Activated CD8-positive, alpha-beta memory T cell treated with anti-CD3 and anti-CD28 coated beads for 36 hours (primary cell): ENCODE results near the gene ZNF584. TPM values are rescaled to one million over a fixed set of nuclear protein-coding genes. Genes with fewer than 3 reads are reported as not detected.

Experiments
- CTCF ChIA-PET: fragments of 350-600 bp; sonication (Branson Sonifier 250); formaldehyde crosslinking; loops from one replicate; lab custom pipeline; 2021; ENCODE audit warnings: antibody characterized with exemption; lab: Charles Lee
- POLR2A ChIA-PET: fragments of 350-600 bp; sonication (Branson Sonifier 250); formaldehyde crosslinking; loops from one replicate; lab custom pipeline; 2021; ENCODE audit warnings: antibody characterized with exemption; lab: Charles Lee
- total RNA-seq, 2 experiments: library from RNA; stranded (reverse); gene quantifications; one replicate each; pipeline ENCODE4 v1.2.3, GENCODE V29; 2021

ZNF584 gene
- total RNA-seq, 2 experiments from 2014 or later, result 20.1 to 20.7 TPM

- CTCF ChIA-PET, result no interaction called here
- POLR2A ChIA-PET, result no interaction called here
These were observed 10.4 kb upstream of the ZNF584 start for GRCh38 chr19:58398087-58398486.

- POLR2A ChIA-PET, result no interaction called here
- CTCF ChIA-PET, result interaction anchor here (1.0 to 1.4 kb wide), 2 partner anchors 10 to 11 kb away, joined by 3 to 4 read pairs; partner anchors contain the start of gene ZNF584
These were observed 9.9 kb upstream of the ZNF584 start for GRCh38 chr19:58398545-58398944.

- POLR2A ChIA-PET, result no interaction called here
- CTCF ChIA-PET, result interaction anchor here (1.3 to 1.4 kb wide), 2 partner anchors 9 to 120 kb away, joined by 4 read pairs; partner anchors contain the start of genes ZBTB45 and ZNF584
These were observed 8.5 kb upstream of the ZNF584 start for GRCh38 chr19:58399903-58400302.

GRCh38 chr19:58400316-58400915 is 8.0 kb upstream of the ZNF584 start:
- CTCF ChIA-PET, result interaction anchor here (1.3 kb wide), 1 partner anchor 119 kb away, joined by 4 read pairs; the partner anchor contains the start of gene ZBTB45

GRCh38 chr19:58400916-58401839 is 7.3 kb upstream of the ZNF584 start:
- CTCF ChIA-PET, result interaction anchor here (1.3 kb wide), 1 partner anchor 119 kb away, joined by 4 read pairs; the partner anchor contains the start of gene ZBTB45
- POLR2A ChIA-PET, result no interaction called here

More at GRCh38 chr19:58400316-58400915, 8.0 kb upstream of the ZNF584 start:
- POLR2A ChIA-PET, result no interaction called here

GRCh38 chr19:58401840-58402421 is 6.5 kb upstream of the ZNF584 start:
- ChIA-PET CTCF (interaction anchor here (0.6 to 2.1 kb wide), 3 partner anchors 40 to 118 kb away, joined by 3 to 5 read pairs (median 5); partner anchors contain the start of genes ZBTB45 and ZNF497), POLR2A (no interaction called here)

GRCh38 chr19:58403920-58404478 is 4.5 kb upstream of the ZNF584 start:
- ChIA-PET POLR2A (interaction anchor here (0.7 kb wide), 1 partner anchor 35 kb away, joined by 8 read pairs; no protein-coding TSS in a partner anchor), CTCF (interaction anchor here (2.1 kb wide), 1 partner anchor 116 kb away, joined by 5 read pairs; the partner anchor contains the start of gene ZBTB45)

- CTCF ChIA-PET, result interaction anchor here (0.5 to 0.6 kb wide), 2 partner anchors 13 to 188 kb away, joined by 3 read pairs; no protein-coding TSS in a partner anchor
- POLR2A ChIA-PET, result no interaction called here
These were observed 1.4 kb upstream of the ZNF584 start for GRCh38 chr19:58406818-58407657.

- POLR2A ChIA-PET, result interaction anchor here (1.0 to 1.8 kb wide), 2 partner anchors 68 to 112 kb away, joined by 3 to 6 read pairs; partner anchors contain the start of genes ZBTB45 and ZNF446
These were observed 744 bp upstream of the ZNF584 start for GRCh38 chr19:58407658-58408151.

GRCh38 chr19:58409010-58409790 is 751 bp downstream of the ZNF584 start:
- CTCF ChIA-PET, result interaction anchor here (0.8 to 1.0 kb wide), 5 partner anchors 10 to 111 kb away, joined by 3 to 4 read pairs (median 4); partner anchors contain the start of gene ZBTB45
- POLR2A ChIA-PET, result interaction anchor here (1.0 to 1.8 kb wide), 2 partner anchors 66 to 111 kb away, joined by 3 to 6 read pairs; partner anchors contain the start of genes ZBTB45 and ZNF446

More at GRCh38 chr19:58407658-58408151, 744 bp upstream of the ZNF584 start:
- CTCF ChIA-PET, result interaction anchor here (0.6 to 1.0 kb wide), 3 partner anchors 8 to 189 kb away, joined by 3 to 4 read pairs (median 4); no protein-coding TSS in a partner anchor

- ChIA-PET CTCF (no interaction called here), POLR2A (interaction anchor here (0.5 kb wide), 1 partner anchor 40 kb away, joined by 7 read pairs; no protein-coding TSS in a partner anchor)
These were observed 8.2 kb downstream of the ZNF584 start for GRCh38 chr19:58416604-58417003.

- ChIA-PET POLR2A (interaction anchor here (0.5 kb wide), 1 partner anchor 41 kb away, joined by 7 read pairs; no protein-coding TSS in a partner anchor), CTCF (no interaction called here)
These were observed 8.6 kb downstream of the ZNF584 start for GRCh38 chr19:58417071-58417470.

GRCh38 chr19:58428617-58429016 is 20.2 kb downstream of the ZNF584 start:
- CTCF ChIA-PET, result no interaction called here
- POLR2A ChIA-PET, result no interaction called here

- CTCF ChIA-PET, result interaction anchor here (0.6 kb wide), 1 partner anchor 689 kb away, joined by 4 read pairs; no protein-coding TSS in a partner anchor
- POLR2A ChIA-PET, result no interaction called here
These were observed 21.3 kb downstream of the ZNF584 start for GRCh38 chr19:58429745-58430144.

GRCh38 chr19:58434217-58434616 is 25.8 kb downstream of the ZNF584 start:
- CTCF ChIA-PET, result no interaction called here
- POLR2A ChIA-PET, result no interaction called here
